ENCODE results near the gene BMP2K.

GRCh38 chr4:78784236-78784865, 8.2 kb downstream of the BMP2K start:
- TF ChIP-seq JUND (IDR thresholded peaks at IDR 0.05) (no peak), ZBTB33 (IDR thresholded peaks at IDR 0.05) (no peak), CTCF (IDR thresholded peaks at IDR 0.05; ENCODE audit: low read depth, low read length, missing input control) (no peak), RAD21 (IDR thresholded peaks at IDR 0.05) (no peak), HNF4A (conservative IDR thresholded peaks at IDR 0.05) (no peak), MAX (IDR thresholded peaks at IDR 0.05) (no peak), TAF1 (conservative IDR thresholded peaks at IDR 0.05) (no peak), YY1 (IDR thresholded peaks at IDR 0.05) (no peak), EGR1 (IDR thresholded peaks at IDR 0.05; ENCODE audit: low read depth in 2 of 2) (no peak), HNF4G (IDR thresholded peaks at IDR 0.05) (no peak), FOXA1 (IDR thresholded peaks at IDR 0.05) (no peak)
